Neuron (in vitro differentiated cells): Measurements from ENCODE around the gene NSUN4.
"Not testable (repeated sequence)": the region's sequence is repeated elsewhere in the genome, so short reads cannot be mapped to it uniquely, and the experiment has no call there.

ENCODE experiments used
- H2AFZ ChIP-seq: one replicate; pipeline ENCODE4 v1.6.1; 2013; ENCODE audit warnings: low read depth, mild to moderate bottlenecking, inconsistent platforms, low read length, moderate library complexity
- H3K27me3 ChIP-seq: one replicate; pipeline ENCODE4 v1.6.1; 2013; ENCODE audit warnings: low read length; ENCODE audit not compliant: insufficient read depth
- H3K36me3 ChIP-seq: one replicate; pipeline ENCODE4 v1.6.1; 2013; ENCODE audit warnings: low read length; ENCODE audit not compliant: insufficient read depth
- H3K4me1 ChIP-seq: one replicate; pipeline ENCODE4 v1.6.1; 2013; ENCODE audit warnings: low read length; ENCODE audit not compliant: insufficient read depth
- H3K4me3 ChIP-seq: 2 replicates; pipeline ENCODE4 v1.5.1; 2013; ENCODE audit warnings: mild to moderate bottlenecking, low read length, moderate library complexity
- H3K9me3 ChIP-seq: one replicate; pipeline ENCODE4 v1.6.1; 2013; ENCODE audit warnings: low read length

The NSUN4 gene

DNA sequence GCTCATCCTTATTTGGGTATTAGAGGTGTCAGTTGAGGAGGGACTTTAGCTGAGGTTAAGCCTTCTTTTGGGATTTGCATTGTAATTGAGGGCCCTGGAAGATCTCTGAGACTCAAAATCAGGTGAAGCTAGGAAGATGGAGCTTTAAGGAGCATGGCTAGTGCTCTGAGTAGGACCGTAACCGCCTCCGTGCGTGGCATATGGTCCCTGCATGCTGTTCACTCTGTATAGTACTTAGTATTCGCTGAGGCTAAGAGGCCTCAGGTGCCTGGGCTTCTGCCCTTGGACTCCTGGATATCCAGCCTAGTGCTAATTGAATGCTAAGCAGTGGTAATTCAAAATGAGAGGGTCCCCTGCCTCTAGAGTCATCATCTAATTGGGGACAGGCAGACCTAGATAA is 22.5 kb downstream of the NSUN4 start:
- Histone ChIP-seq H3K36me3 (peaks cover 49% of the 10 kb centered on the region), H2AFZ (no peak overlapping the region), H3K4me3 (no peak overlapping the region), H3K27me3 (no peaks in the 10 kb centered on the region), H3K4me1 (no peaks in the 10 kb centered on the region), H3K9me3 (no peaks in the 10 kb centered on the region)

DNA sequence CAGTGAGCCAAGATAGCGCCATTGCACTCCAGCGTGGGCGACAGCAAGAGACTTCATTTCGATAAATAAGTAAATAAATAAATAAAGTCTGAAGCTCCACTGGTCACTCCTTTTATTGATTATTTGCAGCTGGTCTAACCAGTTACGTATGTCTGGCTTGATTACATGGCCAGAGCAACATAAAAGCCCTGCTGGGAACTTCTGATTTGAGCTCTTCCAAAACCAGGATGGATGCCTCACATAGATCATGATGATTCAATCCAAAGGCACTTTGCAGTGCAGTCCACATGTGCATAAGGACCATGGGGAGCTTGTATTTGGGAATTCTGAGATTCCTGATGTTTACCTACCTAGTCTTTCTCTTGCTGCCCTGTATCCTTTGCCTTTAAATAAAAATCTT is 24.0 kb downstream of the NSUN4 start:
- Histone ChIP-seq H2AFZ (no peak overlapping the region), H3K4me1 (no peaks in the 10 kb centered on the region), H3K36me3 (peaks cover 51% of the 10 kb centered on the region), H3K4me3 (no peak overlapping the region), H3K27me3 (no peaks in the 10 kb centered on the region), H3K9me3 (no peaks in the 10 kb centered on the region)

DNA sequence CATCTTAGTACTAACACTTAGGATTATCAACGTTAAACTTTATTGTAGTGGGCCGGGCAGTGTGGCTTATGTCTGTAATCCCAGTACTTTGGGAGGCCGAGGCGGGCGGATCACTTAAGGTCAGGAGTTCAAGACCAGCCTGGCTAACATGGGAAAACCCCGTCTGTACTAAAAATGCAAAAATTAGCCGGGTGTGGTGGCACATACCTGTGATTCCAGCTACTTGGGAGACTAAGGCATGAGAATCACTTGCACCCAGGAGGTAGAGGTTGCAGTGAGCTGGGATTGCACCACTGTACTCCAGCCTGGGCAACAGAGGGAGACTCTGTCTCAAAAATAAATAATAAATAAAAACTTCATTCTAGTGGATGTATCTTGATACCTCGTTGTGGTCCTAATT is 25.2 kb downstream of the NSUN4 start:
- H3K27me3 ChIP-seq, H2AFZ ChIP-seq, H3K9me3 ChIP-seq, H3K4me3 ChIP-seq, H3K4me1 ChIP-seq: not testable (repeated sequence)
- peaks cover 44% of the 10 kb centered on the region for H3K36me3 ChIP-seq

DNA sequence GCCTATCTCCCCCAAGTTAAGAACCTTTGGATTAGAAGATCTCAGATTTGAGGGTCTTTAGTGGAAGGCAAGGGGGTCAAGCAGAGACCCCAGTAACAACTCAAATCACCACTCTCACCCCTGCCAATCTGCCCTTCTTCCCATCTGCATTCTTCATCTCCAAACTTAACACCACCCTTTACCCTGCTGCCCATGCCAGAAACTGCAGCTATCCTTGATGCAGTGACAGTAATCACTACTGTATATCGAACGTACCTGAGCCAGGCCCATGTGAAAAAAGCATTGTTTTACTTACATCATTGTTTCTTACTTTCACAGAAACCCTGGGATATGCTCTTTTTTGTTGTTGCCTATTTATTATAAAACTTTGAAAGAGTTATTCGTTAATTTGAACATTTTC is 26.5 kb downstream of the NSUN4 start:
- Histone ChIP-seq H3K4me1 (no peaks in the 10 kb centered on the region), H3K4me3 (no peak overlapping the region), H3K27me3 (no peaks in the 10 kb centered on the region), H2AFZ (no peak overlapping the region), H3K9me3 (no peaks in the 10 kb centered on the region), H3K36me3 (peaks cover 31% of the 10 kb centered on the region)

DNA sequence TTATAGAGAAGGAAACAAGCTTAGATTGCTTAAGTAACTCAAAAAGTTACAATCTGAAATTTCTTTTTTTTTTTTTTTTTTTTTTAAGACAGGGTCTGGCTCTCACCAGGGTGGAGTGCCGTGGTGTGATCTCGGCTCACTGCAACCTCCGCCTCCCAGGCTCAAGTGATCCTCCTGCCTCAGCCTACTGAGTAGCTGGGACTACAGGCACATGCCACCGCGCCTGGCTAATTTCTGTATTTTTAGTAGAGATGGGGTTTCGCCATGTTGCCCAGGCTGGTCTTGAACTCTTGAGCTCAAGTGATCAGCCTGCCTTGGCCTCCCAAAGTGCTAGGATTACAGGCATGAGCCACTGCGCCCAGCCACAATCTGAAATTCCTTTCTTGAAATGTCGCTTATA is 27.1 kb downstream of the NSUN4 start:
- peaks cover 25% of the 10 kb centered on the region for H3K36me3 ChIP-seq
- H3K4me3 ChIP-seq, H2AFZ ChIP-seq, H3K9me3 ChIP-seq, H3K4me1 ChIP-seq, H3K27me3 ChIP-seq: not testable (repeated sequence)

DNA sequence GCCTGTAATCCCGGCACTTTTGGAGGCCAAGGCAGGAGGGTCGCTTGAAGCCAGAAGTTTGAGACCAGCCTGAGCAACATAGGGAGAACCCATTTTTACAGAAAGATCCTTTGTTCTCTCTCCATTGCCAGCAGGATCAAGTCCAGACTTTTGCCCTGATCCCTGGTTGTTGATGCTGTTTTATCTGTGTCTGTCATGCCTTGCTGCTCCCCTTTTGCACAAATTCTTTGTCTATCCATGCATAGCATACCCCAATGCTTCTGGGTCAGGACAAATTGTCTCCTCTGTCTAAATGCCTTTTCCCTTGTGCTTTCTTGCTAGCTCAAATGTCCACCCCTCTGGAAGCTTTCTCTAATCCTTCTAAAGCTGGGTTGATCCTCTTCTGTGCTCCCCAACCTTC is 28.2 kb downstream of the NSUN4 start:
- Histone ChIP-seq H3K4me3 (no peak overlapping the region), H3K36me3 (peaks cover 20% of the 10 kb centered on the region), H2AFZ (no peak overlapping the region), H3K9me3 (no peaks in the 10 kb centered on the region), H3K27me3 (no peaks in the 10 kb centered on the region), H3K4me1 (no peaks in the 10 kb centered on the region)

DNA sequence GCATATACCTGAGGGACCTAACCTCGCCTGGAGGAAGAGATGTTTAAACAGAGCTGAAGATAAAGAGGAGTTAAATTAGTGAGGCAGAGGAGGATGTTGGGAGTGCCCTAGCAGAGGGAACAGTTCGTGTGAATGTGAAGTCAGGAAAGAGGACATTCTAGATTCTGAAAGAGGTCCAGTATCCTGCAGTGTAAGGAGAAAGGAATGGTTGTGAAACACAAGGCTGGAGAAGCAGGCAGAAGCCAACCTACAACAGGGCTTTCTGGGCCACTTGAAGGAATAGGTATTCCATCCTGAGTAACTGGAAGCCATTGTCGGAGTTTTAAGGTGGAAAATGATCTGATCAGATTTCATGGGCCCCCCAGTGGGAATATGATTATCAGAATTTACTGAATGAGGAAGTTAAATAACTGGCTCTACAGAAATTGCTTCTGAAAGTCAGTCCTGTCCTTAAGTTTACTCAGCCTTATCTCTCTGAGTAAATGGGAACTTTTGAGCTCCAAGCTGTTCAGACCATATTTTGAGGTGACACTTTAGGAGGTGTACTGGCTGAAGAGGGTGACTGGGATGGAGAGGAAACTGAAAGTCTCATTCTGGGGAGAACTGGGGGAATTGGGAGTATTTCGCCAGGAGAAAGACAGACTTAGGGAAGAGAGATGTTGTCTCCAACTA is 29.1 kb downstream of the NSUN4 start:
- no peaks in the 10 kb centered on the region for H3K4me1 ChIP-seq
- peaks cover 18% of the 10 kb centered on the region for H3K36me3 ChIP-seq
- H3K9me3 ChIP-seq, result no peaks in the 10 kb centered on the region
- no peak overlapping the region for H3K4me3 ChIP-seq
- no peak overlapping the region for H2AFZ ChIP-seq
- H3K27me3 ChIP-seq, result no peaks in the 10 kb centered on the region

DNA sequence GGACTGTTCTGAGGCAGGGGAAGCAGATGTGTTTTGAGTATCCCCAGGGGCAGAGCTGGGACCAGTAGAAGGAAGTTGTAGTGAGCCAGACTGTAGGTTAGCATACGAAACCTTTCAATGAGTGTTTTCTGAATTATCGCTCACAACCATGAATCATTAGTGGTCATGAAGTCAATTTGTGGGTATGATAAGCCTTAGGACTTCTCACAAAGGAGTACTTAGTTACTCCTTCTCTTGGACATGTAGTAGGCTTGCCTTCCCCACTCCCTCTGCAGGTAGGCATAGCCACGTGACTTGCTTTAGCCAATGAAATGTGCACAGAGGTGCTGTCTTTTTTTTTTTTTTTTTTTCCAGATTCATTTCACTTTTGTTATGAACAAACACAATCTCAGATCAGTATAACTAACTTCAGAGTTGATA is 29.6 kb downstream of the NSUN4 start:
- no peaks in the 10 kb centered on the region for H3K9me3 ChIP-seq

DNA sequence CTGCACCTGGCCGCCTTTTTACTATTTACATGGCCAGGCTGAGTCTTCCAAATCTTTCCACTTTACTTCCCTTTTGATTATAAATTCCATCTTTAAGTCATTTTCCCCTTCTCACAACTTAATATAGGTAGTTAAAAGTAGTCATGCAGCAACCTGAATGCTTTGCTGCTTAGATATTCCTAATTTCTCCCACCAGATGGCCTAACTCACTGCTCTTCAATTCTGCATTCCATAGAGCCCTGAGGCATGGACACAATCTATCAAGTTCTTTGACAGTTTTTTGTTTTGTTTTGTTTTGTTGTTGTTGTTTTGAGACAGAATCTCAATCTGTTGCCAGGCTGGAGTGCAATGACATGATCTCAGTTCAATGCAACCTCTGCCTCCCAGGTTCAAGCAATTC is 31.8 kb downstream of the NSUN4 start:
- H2AFZ ChIP-seq, result no peak overlapping the region
- H3K36me3 ChIP-seq, result peaks cover 6% of the 10 kb centered on the region

More for the DNA sequence above, 29.6 kb downstream of the NSUN4 start:
- H3K27me3 ChIP-seq, result no peaks in the 10 kb centered on the region
- H3K4me3 ChIP-seq, result no peak overlapping the region
- H2AFZ ChIP-seq, result no peak overlapping the region
- H3K36me3 ChIP-seq, result peaks cover 14% of the 10 kb centered on the region
- H3K4me1 ChIP-seq, result no peaks in the 10 kb centered on the region

DNA sequence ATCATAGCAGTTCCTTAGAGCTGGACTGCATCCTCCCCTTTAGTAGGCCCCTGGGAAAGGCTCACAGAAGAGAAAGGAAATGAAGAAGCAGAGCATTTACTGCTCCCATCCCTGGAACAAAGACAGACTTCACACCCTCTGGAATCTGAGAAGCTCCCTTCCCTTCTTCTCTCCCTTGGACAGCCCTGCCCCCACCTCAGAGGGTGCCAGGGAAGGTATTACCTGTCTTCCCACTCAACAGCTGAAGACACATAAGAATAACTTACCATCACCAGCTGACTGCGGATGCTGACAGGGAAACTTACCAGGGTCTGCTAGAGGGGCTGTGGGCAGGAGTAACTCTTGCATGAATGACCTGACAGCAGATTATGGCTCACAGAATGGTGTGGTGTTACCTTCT is 39.4 kb downstream of the NSUN4 start:
- no peak overlapping the region for H3K4me3 ChIP-seq
- no peaks in the 10 kb centered on the region for H3K36me3 ChIP-seq
- H2AFZ ChIP-seq, result no peak overlapping the region
- H3K27me3 ChIP-seq, result no peaks in the 10 kb centered on the region
- no peaks in the 10 kb centered on the region for H3K9me3 ChIP-seq
- H3K4me1 ChIP-seq, result no peaks in the 10 kb centered on the region

More for the DNA sequence above, 31.8 kb downstream of the NSUN4 start:
- Histone ChIP-seq H3K9me3 (no peaks in the 10 kb centered on the region), H3K4me3 (no peak overlapping the region), H3K4me1 (no peaks in the 10 kb centered on the region), H3K27me3 (no peaks in the 10 kb centered on the region)

DNA sequence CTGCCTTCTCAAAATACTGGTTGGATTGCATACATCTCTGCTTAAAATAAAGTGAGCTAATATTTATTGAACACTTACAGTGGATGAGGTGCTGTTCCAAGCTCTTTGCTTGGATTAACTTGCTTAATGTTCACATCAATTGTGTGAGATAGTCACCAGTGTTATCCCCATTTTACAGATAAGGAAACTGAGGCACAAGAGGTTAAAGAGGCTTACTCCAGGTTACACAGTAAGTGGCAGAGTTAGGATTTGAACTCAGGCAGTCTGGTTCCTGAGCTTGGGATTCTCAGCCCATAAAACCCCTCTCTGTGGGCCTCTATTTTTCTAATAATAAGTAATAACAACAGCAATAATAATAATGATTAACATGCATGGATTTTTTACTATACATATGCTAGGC is 39.9 kb downstream of the NSUN4 start:
- H3K9me3 ChIP-seq, result no peaks in the 10 kb centered on the region

DNA sequence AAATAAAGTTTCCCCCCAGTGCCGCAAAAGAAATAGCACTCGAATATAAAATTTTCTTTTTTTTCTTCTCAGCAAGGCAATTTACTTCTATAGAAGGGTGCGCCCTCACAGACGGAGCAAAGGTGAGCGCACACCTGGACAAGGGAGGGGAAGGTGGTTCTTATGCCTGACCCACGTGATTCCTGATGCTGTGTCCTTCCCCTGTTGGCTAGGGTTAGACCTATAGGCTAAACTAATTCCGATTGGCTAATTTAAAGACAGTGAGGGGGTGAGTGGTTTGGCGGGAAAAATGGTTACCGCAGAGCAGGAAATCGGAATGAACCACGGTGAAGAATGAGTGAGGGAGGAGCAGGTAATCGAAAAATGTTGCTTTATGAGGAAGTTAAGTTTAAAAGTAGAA is 52.9 kb downstream of the NSUN4 start:
- Histone ChIP-seq H3K4me1 (peaks cover 3% of the 10 kb centered on the region), H3K4me3 (no peak overlapping the region)

More for the DNA sequence above, 39.9 kb downstream of the NSUN4 start:
- Histone ChIP-seq H3K4me1 (no peaks in the 10 kb centered on the region), H2AFZ (no peak overlapping the region), H3K4me3 (no peak overlapping the region), H3K36me3 (no peaks in the 10 kb centered on the region), H3K27me3 (no peaks in the 10 kb centered on the region)

DNA sequence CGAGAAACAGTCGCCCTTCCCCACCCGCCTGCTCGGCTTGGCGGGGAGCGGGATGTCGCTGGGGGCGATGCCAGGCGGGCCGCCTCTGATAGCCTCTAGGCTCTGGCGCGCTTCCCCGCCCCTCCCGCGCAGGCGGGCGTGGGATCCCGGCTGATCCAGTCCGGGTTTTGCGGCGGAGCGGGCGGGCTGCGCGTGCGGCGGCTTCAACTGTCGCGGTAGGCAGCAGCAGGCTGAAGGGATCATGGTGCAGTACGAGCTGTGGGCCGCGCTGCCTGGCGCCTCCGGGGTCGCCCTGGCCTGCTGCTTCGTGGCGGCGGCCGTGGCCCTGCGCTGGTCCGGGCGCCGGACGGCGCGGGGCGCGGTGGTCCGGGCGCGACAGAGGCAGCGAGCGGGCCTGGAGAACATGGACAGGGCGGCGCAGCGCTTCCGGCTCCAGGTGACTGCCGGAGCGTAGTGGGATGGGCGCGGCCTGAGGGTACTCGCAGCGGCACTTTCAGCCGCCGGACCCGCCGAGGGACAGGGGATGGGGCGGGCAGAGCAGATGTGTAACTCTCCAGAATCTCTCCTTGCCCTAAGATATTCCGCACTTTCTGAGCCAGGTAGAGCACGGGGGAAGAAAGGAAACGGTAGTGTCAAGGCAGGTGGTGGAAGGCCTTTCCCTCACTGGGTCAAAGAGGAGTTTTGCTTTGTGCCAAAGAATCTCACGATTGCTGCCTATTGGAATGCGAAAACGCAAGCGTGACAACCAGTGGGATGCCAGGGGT is 53.7 kb downstream of the NSUN4 start, which contains the start of gene FAAH:
FAAH (plus strand) TSS at position 210 of the 764 bp plus-strand sequence; CDS start at position 242, 32 bp downstream.
- H3K27me3 ChIP-seq, result peaks cover 15% of the 10 kb centered on the region
- no peaks in the 10 kb centered on the region for H3K36me3 ChIP-seq
- H2AFZ ChIP-seq, result peak within 1 kb of the TSS; percentile 94
- H3K9me3 ChIP-seq, result peaks cover 16% of the 10 kb centered on the region
- H3K4me1 ChIP-seq, result peaks cover 3% of the 10 kb centered on the region
- peak within 1 kb of the TSS; percentile 39 for H3K4me3 ChIP-seq

More for the DNA sequence above, 52.9 kb downstream of the NSUN4 start:
- no peak overlapping the region for H2AFZ ChIP-seq
- H3K27me3 ChIP-seq, result peaks cover 15% of the 10 kb centered on the region
- H3K9me3 ChIP-seq, result peaks cover 16% of the 10 kb centered on the region
- H3K36me3 ChIP-seq, result no peaks in the 10 kb centered on the region
